A549 treated with AZD9567 at 1 μM for 4 hours (cell line): Measurements from ENCODE around the gene SOWAHC. TPM values are rescaled to one million over a fixed set of nuclear protein-coding genes. Genes with fewer than 3 reads are reported as not detected.

ENCODE experiments used
- total RNA-seq: library from RNA; stranded (reverse); fragments of 200-300 nt; extraction: Qiagen RNA extraction; gene quantifications from 5 replicates; pipeline ENCODE4 v1.2.3, GENCODE V29; 2022; ENCODE audit not compliant: insufficient read depth

The SOWAHC gene
- total RNA-seq, result 7.7 to 12.0 TPM (median 10.1 TPM) in 5 replicates

GRCh38 chr2:109613922-109614714 lies at the start of gene SOWAHC, which contains the start of gene SEPTIN10:
SOWAHC (plus strand) TSS chr2:109614364; CDS start chr2:109614490, 126 bp downstream.
SEPTIN10 (minus strand) TSS chr2:109613966; CDS start chr2:109613827, 139 bp downstream.

Other genes starting within 250 kb of the SOWAHC start
- gene SEPTIN10, start 398 bp upstream of the SOWAHC start, total RNA-seq, result 33.2 to 46.4 TPM (median 42.4 TPM) in 5 replicates
- gene RGPD5, start 179.9 kb downstream of the SOWAHC start, total RNA-seq, result 4.7 to 9.0 TPM (median 6.9 TPM) in 5 replicates